Measurements from ENCODE around the gene LAMA5. TPM values are rescaled to one million over a fixed set of nuclear protein-coding genes. Genes with fewer than 3 reads are reported as not detected.

The LAMA5 gene
- total RNA-seq, 2 donors from 2014 or later, result 131 to 183 TPM

- no peak for DNase-seq (ENCODE audit: low spot score)
- intact Hi-C loops (cut with DNase I), result loop anchor here in 1 of 2 donors (1.0 kb wide), 1 partner anchor 39 kb away; no protein-coding TSS in a partner anchor
These were observed 75.7 kb downstream of the LAMA5 start for GRCh38 chr20:62291251-62292066.

- intact Hi-C loops (cut with DNase I), result no loop called here
- no peak for DNase-seq (ENCODE audit: low spot score)
These were observed 77.2 kb downstream of the LAMA5 start for GRCh38 chr20:62289898-62290297.

- DNase-seq (ENCODE audit: low spot score), result no peak
- intact Hi-C loops (cut with DNase I), result no loop called here
These were observed 78.0 kb downstream of the LAMA5 start for GRCh38 chr20:62289131-62289530.

- intact Hi-C loops (cut with DNase I), result no loop called here
- DNase-seq (ENCODE audit: low spot score), result no peak
These were observed 78.5 kb downstream of the LAMA5 start for GRCh38 chr20:62288535-62289105.

- intact Hi-C loops (cut with DNase I), result no loop called here
- DNase-seq (ENCODE audit: low spot score), result no peak
These were observed 79.2 kb downstream of the LAMA5 start for GRCh38 chr20:62287759-62288534.

GRCh38 chr20:62287129-62287528, 80.0 kb downstream of the LAMA5 start:
- intact Hi-C loops (cut with DNase I), result no loop called here
- DNase-seq (ENCODE audit: low spot score), result no peak

GRCh38 chr20:62286493-62287064, 80.5 kb downstream of the LAMA5 start:
- DNase-seq (ENCODE audit: low spot score), result no peak
- intact Hi-C loops (cut with DNase I), result no loop called here

GRCh38 chr20:62285722-62286121, 81.4 kb downstream of the LAMA5 start:
- no peak for DNase-seq (ENCODE audit: low spot score)
- intact Hi-C loops (cut with DNase I), result no loop called here

- intact Hi-C loops (cut with DNase I), result no loop called here
- DNase-seq (ENCODE audit: low spot score), result no peak
These were observed 82.0 kb downstream of the LAMA5 start for GRCh38 chr20:62285151-62285550.

GRCh38 chr20:62284448-62284847, 82.7 kb downstream of the LAMA5 start:
- intact Hi-C loops (cut with DNase I), result no loop called here
- no peak for DNase-seq (ENCODE audit: low spot score)

GRCh38 chr20:62282877-62283503, 84.1 kb downstream of the LAMA5 start:
- intact Hi-C loops (cut with DNase I), result no loop called here
- no peak for DNase-seq (ENCODE audit: low spot score)

GRCh38 chr20:62282103-62282502, 85.0 kb downstream of the LAMA5 start:
- intact Hi-C loops (cut with DNase I), result no loop called here
- no peak for DNase-seq (ENCODE audit: low spot score)

- intact Hi-C loops (cut with DNase I), result no loop called here
- DNase-seq (ENCODE audit: low spot score), result no peak
These were observed 85.8 kb downstream of the LAMA5 start for GRCh38 chr20:62281161-62281933.

GRCh38 chr20:62280303-62280702, 86.8 kb downstream of the LAMA5 start:
- intact Hi-C loops (cut with DNase I), result no loop called here
- no peak for DNase-seq (ENCODE audit: low spot score)

- no peak for DNase-seq (ENCODE audit: low spot score)
- intact Hi-C loops (cut with DNase I), result no loop called here
These were observed 89.9 kb downstream of the LAMA5 start for GRCh38 chr20:62277253-62277652.

- intact Hi-C loops (cut with DNase I), result no loop called here
- no peak for DNase-seq (ENCODE audit: low spot score)
These were observed 90.7 kb downstream of the LAMA5 start for GRCh38 chr20:62276439-62276838.

- intact Hi-C loops (cut with DNase I), result no loop called here
- DNase-seq (ENCODE audit: low spot score), result no peak
These were observed 91.9 kb downstream of the LAMA5 start for GRCh38 chr20:62275219-62275618.

GRCh38 chr20:62274332-62274950, 92.7 kb downstream of the LAMA5 start:
- intact Hi-C loops (cut with DNase I), result no loop called here
- DNase-seq (ENCODE audit: low spot score), result no peak

Measured in posterior vena cava (tissue), 2 donors.